Kidney (tissue), 14 donors: ENCODE data around the gene DNAJB6. TPM values are rescaled to one million over a fixed set of nuclear protein-coding genes. Genes with fewer than 3 reads are reported as not detected.
"Not testable (repeated sequence)": the region's sequence is repeated elsewhere in the genome, so short reads cannot be mapped to it uniquely, and the experiment has no call there.

ENCODE experiments used
- DNase-seq, 5 donors: peaks; one replicate each; pipeline ENCODE4 v3.0.0-alpha.2; 2013 to 2020
- FAIRE-seq: peaks from 2 replicates; lab custom pipeline; 2012; peaks lifted over from hg19 to GRCh38; lab: Jason Lieb, UNC
- H3K27ac ChIP-seq, 2 donors: one replicate each; pipeline ENCODE4 v1.7.0; 2013; ENCODE audit warnings: low read depth in 2 of 2, low read length in 2 of 2, inconsistent platforms in 1 of 2
- H3K27me3 ChIP-seq: one replicate; pipeline ENCODE4 v1.7.1; 2013; ENCODE audit warnings: low read length, inconsistent platforms; ENCODE audit not compliant: control insufficient read depth, insufficient read depth
- H3K36me3 ChIP-seq, 3 donors: one replicate each; pipeline versions ENCODE4 v1.7.0 to v1.7.1; 2013; ENCODE audit warnings: low read length in 3 of 3, control low read depth in 1 of 3, inconsistent platforms in 1 of 3; ENCODE audit not compliant: insufficient read depth in 3 of 3, control insufficient read depth in 2 of 3
- H3K4me1 ChIP-seq, 3 donors: one replicate each; pipeline versions ENCODE4 v1.7.0 to v1.7.1; 2013; ENCODE audit warnings: low read length in 3 of 3, inconsistent platforms in 1 of 3, low read depth in 1 of 3; ENCODE audit not compliant: control insufficient read depth in 2 of 3, insufficient read depth in 2 of 3
- H3K4me3 ChIP-seq, 3 donors: one replicate each; pipeline versions ENCODE4 v1.7.0 to v1.8.1; 2013; ENCODE audit warnings: low read length in 3 of 3, control low read depth in 1 of 3, inconsistent platforms in 1 of 3
- H3K9ac ChIP-seq, 3 donors: one replicate each; pipeline versions ENCODE4 v1.7.0 to v1.7.1; 2013; ENCODE audit warnings: low read length in 3 of 3, control low read depth in 1 of 3, inconsistent platforms in 1 of 3
- H3K9me3 ChIP-seq, 3 donors: one replicate each; pipeline versions ENCODE4 v1.7.0 to v1.7.1; 2013; ENCODE audit warnings: low read length in 3 of 3, control low read depth in 1 of 3, inconsistent platforms in 1 of 3; ENCODE audit not compliant: control insufficient read depth in 2 of 3, insufficient read depth in 1 of 3
- intact Hi-C: fragments of 100-400 bp; cut with DNase I; formaldehyde crosslinking; loops from one replicate; pipeline ENCODE4 v1.11.1; 2022
- polyA plus RNA-seq: library from polyadenylated mRNA; stranded (reverse); fragments of 350-450 nt; fragmentation: Illumina TruSeq; extraction: RNeasy Lipid Tissue Mini Kit (QIAGEN cat#74804); gene quantifications from one replicate; pipeline ENCODE4 v1.2.3, GENCODE V29; 2014; ENCODE audit warnings: low read depth, low replicate concordance; ENCODE audit not compliant: insufficient read depth
- total RNA-seq: library from RNA; stranded (reverse); fragmentation: NEBNext Ultra II Directional; extraction: Animal tissue kit (Norgen Biotek cat#: 25700); gene quantifications from one replicate; pipeline ENCODE4 v1.2.1, GENCODE V29; 2021
- TF ChIP-seq, protein P1 (sequence below): IDR thresholded peaks from 3 replicates; pipeline ENCODE4 v1.5.1; 2012; ENCODE audit warnings: mild to moderate bottlenecking, moderate library complexity, borderline replicate concordance; ENCODE audit not compliant: insufficient read depth; ENCODE audit errors: extremely low read depth
- donor health status: control.
- donor health status: control.
- donor health status: control.
- donor health status: control.
- donor health status: control.
- donor health status: DM: yes; HTN: yes; CAD: no.
- donor health status: Normal renal cell carcinoma (clear cell type).

The DNAJB6 gene
- total and polyA plus RNA-seq, 2 donors from 2014 or later: 74.5 to 86.8 TPM

DNA sequence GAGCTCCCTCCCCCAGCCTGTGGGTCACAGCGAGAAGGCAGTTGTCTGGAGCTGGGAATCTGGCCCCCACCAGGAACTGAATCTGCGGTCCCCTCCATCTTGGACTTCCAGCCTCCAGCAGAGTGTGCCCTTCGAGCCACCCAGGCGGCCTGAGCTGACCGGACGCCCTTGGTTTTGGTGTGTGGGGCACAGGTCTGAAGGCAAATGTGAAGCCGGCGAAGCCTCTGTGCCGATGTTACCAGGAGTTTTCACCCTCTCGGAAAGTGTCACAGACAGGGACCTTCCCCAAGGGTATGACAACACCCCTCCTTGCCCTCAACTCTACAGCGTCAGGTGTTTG, 109.1 kb downstream of the DNAJB6 start:
- Histone ChIP-seq H3K4me3 (no peak overlapping the region), H3K27ac (no peak overlapping the region), H3K4me1 (no peaks in the 10 kb centered on the region), H3K9ac (no peak overlapping the region), H3K36me3 (no peaks in the 10 kb centered on the region), H3K9me3 (no peaks in the 10 kb centered on the region), H3K27me3 (no peaks in the 10 kb centered on the region)
- TF ChIP-seq, protein P1, sequence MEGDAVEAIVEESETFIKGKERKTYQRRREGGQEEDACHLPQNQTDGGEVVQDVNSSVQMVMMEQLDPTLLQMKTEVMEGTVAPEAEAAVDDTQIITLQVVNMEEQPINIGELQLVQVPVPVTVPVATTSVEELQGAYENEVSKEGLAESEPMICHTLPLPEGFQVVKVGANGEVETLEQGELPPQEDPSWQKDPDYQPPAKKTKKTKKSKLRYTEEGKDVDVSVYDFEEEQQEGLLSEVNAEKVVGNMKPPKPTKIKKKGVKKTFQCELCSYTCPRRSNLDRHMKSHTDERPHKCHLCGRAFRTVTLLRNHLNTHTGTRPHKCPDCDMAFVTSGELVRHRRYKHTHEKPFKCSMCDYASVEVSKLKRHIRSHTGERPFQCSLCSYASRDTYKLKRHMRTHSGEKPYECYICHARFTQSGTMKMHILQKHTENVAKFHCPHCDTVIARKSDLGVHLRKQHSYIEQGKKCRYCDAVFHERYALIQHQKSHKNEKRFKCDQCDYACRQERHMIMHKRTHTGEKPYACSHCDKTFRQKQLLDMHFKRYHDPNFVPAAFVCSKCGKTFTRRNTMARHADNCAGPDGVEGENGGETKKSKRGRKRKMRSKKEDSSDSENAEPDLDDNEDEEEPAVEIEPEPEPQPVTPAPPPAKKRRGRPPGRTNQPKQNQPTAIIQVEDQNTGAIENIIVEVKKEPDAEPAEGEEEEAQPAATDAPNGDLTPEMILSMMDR: no peak
- DNase-seq: peak in 2 of 5 donors; percentile 17 to 31
- FAIRE-seq: no peak
- intact Hi-C loops: no loop called here

DNA sequence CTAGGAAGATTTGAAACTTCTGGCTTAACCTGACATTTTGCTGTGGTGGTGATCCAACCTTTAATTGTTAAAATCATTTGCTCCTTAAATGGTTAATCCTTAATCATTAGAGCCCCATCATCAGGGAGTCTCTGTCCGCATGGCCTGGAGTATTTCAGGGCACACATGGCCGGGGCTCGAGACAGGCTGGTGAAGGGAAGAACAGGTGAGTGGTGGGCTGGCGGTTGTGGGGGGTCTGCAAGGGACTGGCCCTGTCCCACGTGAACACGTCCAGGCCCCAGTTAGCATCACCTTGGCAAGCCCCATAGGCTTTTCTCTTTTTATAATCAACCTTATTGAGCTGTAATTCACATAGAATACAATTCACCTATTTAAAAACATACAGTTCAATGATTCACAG, 109.5 kb downstream of the DNAJB6 start:
- no peak overlapping the region for H3K4me3 ChIP-seq
- H3K27ac ChIP-seq: no peak overlapping the region
- H3K27me3 ChIP-seq: no peaks in the 10 kb centered on the region
- H3K4me1 ChIP-seq: no peaks in the 10 kb centered on the region
- peak in 1 of 5 donors; percentile 40 for DNase-seq
- no peaks in the 10 kb centered on the region for H3K36me3 ChIP-seq
- no peak overlapping the region for H3K9ac ChIP-seq
- H3K9me3 ChIP-seq: no peaks in the 10 kb centered on the region
- intact Hi-C loops: no loop called here
- FAIRE-seq: no peak
- TF ChIP-seq, protein P1: no peak

DNA sequence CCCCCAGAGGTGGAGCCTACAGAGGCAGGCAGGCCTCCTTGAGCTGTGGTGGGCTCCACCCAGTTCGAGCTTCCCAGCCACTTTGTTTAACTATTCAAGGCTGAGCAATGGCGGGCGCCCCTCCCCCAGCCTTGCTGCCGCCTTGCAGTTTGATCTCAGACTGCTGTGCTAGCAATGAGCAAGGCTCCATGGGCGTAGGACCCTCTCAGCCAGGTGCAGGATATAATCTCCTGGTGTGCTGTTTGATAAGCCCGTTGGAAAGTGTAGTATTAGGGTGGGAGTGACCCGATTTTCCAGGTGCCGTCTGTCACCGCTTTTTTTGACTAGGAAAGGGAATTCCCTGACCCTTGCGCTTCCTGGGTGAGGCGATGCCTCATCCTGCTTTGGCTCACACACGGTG, 117.2 kb downstream of the DNAJB6 start:
- H3K9me3 ChIP-seq, H3K27me3 ChIP-seq, H3K27ac ChIP-seq, intact Hi-C loops, H3K36me3 ChIP-seq, H3K4me1 ChIP-seq, H3K9ac ChIP-seq, FAIRE-seq, DNase-seq, H3K4me3 ChIP-seq: not testable (repeated sequence)

DNA sequence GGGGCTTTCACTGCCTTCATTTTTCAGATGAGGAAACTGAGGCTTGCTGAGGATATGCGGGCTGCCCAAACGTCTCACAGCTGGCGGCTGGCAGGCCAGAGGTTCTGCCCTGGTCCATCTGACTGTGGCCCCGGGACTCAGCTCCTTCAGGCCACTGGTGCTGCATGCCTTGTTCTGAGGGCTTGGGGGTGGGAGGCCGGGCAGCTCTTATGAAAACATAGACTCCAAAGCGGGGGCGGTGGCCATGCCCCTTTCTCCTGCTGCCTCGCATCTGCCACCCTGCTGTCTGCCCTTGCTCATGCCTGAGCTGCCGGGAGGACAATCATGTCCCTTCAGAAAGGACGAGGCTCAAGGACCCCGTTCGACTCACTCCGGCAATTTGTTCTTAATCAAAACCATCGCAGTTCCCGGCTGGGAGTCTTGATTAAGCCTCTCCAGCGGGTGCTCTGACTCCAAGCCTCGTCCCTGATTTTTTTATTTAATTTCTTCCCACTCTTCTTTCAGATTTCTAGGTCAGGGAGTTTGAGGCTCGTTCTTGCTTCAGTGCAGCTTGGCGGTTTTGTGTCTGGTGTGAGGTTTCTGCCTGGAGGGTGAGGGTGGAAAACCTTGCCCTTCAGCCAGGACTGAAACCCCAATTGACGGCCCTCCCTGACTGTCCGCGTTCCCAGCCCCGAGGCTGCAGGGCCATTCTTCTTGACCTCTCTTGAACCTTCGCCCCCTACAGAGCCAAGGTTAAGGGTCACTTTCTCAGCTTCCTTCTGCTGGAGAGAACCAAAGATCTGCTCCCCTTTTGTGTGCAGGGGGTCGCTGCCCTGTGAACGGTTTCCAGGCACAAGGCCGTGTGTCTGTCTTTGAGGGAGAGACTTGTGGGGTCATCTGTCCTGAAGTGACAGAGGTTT, 120.8 kb downstream of the DNAJB6 start:
- TF ChIP-seq, protein P1: no peak
- no peak overlapping the region for H3K9ac ChIP-seq
- FAIRE-seq (no peak), DNase-seq (peak in 3 of 5 donors; percentile 38 to 47 (median 40))
- no peaks in the 10 kb centered on the region for H3K36me3 ChIP-seq
- H3K4me1 ChIP-seq: no peaks in the 10 kb centered on the region
- no peaks in the 10 kb centered on the region for H3K9me3 ChIP-seq
- H3K27ac ChIP-seq: no peak overlapping the region
- intact Hi-C loops: no loop called here
- no peak overlapping the region for H3K4me3 ChIP-seq
- no peaks in the 10 kb centered on the region for H3K27me3 ChIP-seq
